OCI-LY7 (cell line): Measurements from ENCODE around the gene NRCAM. TPM values are rescaled to one million over a fixed set of nuclear protein-coding genes. Genes with fewer than 3 reads are reported as not detected.
A peak's percentile ranks its signal among the peaks of the same experiment; 100 is the strongest.

ENCODE experiments used
- BruUV-seq: library from RNA; stranded (reverse); fragments of 400-500 nt; replicated peaks from 2 replicates; lab custom pipeline; 2021; lab: Mats Ljungman, UMichigan
- CTCF ChIA-PET: fragments of 300-600 bp; sonication (Branson Sonifier 250); formaldehyde crosslinking; loops from one replicate; lab custom pipeline; 2022; ENCODE audit warnings: antibody characterized with exemption; ENCODE audit not compliant: unreplicated experiment; lab: Charles Lee
- POLR2A ChIA-PET: fragments of 300-600 bp; sonication (Branson Sonifier 250); formaldehyde crosslinking; loops from one replicate; lab custom pipeline; 2022; ENCODE audit warnings: antibody characterized with exemption; lab: Charles Lee
- DNase-seq: peaks from one replicate; pipeline ENCODE4 v3.0.0-alpha.2; 2015; ENCODE audit warnings: low spot score
- H2AFZ ChIP-seq: fragments of 200-600 bp; sonication (generic), shearing (Covaris generic); 2 replicates; pipeline ENCODE4 v1.6.1; 2014; ENCODE audit warnings: mild to moderate bottlenecking, antibody characterized with exemption, low read length, moderate library complexity
- H3K27ac ChIP-seq: fragments of 200-600 bp; sonication (generic); 2 replicates; pipeline ENCODE4 v1.5.1; 2014; ENCODE audit warnings: mixed run types, low read depth, mild to moderate bottlenecking, moderate library complexity, low read length, inconsistent platforms; ENCODE audit not compliant: poor library complexity, severe bottlenecking
- H3K36me3 ChIP-seq: fragments of 200-600 bp; sonication (generic); 2 replicates; pipeline ENCODE4 v1.6.1; 2014; ENCODE audit warnings: mild to moderate bottlenecking, antibody characterized with exemption, low read length, moderate library complexity, mixed read lengths; ENCODE audit not compliant: insufficient read depth
- H3K4me1 ChIP-seq: fragments of 200-600 bp; sonication (generic); 2 replicates; pipeline ENCODE4 v1.5.1; 2014; ENCODE audit warnings: mild to moderate bottlenecking, low read length; ENCODE audit not compliant: insufficient read depth, poor library complexity, severe bottlenecking
- H3K4me2 ChIP-seq: fragments of 200-600 bp; sonication (generic); 2 replicates; pipeline ENCODE4 v1.6.1; 2014; ENCODE audit warnings: mild to moderate bottlenecking, low read length
- H3K4me3 ChIP-seq: fragments of 200-600 bp; sonication (generic); 2 replicates; pipeline ENCODE4 v1.5.1; 2014; ENCODE audit warnings: mild to moderate bottlenecking, low read depth, low read length; ENCODE audit not compliant: poor library complexity, severe bottlenecking
- H3K79me2 ChIP-seq: fragments of 200-600 bp; sonication (generic); 2 replicates; pipeline ENCODE4 v1.6.1; 2016; ENCODE audit warnings: low read depth, mild to moderate bottlenecking, low read length, moderate library complexity, mixed read lengths; ENCODE audit not compliant: insufficient read depth
- H3K9me2 ChIP-seq: fragments of 200-600 bp; sonication (generic); 2 replicates; pipeline ENCODE4 v1.6.1; 2016; ENCODE audit warnings: mild to moderate bottlenecking, low read length, mixed read lengths; ENCODE audit not compliant: insufficient read depth
- H3K9me3 ChIP-seq: fragments of 200-600 bp; sonication (generic); 2 replicates; pipeline ENCODE4 v1.6.1; 2014; ENCODE audit warnings: mild to moderate bottlenecking, mixed run types, low read length, mixed read lengths
- H4K20me1 ChIP-seq: fragments of 200-600 bp; sonication (generic); 2 replicates; pipeline ENCODE4 v1.6.1; 2014; ENCODE audit warnings: mild to moderate bottlenecking, antibody characterized with exemption, low read length, moderate library complexity, mixed read lengths; ENCODE audit not compliant: insufficient read depth
- CTCF ChIP-seq: fragments of 200-600 bp; sonication (generic); conservative IDR thresholded peaks from 2 replicates; pipeline ENCODE4 v1.5.1; 2014; ENCODE audit warnings: mild to moderate bottlenecking, antibody characterized with exemption, low read length, moderate library complexity, mixed read lengths
- EZH2phosphoT487 ChIP-seq: fragments of 200-600 bp; sonication (generic); IDR thresholded peaks from 2 replicates; pipeline ENCODE4 v1.6.1; 2018; ENCODE audit warnings: low read depth, borderline replicate concordance, mild to moderate bottlenecking, mixed run types, antibody characterized with exemption, low read length, moderate library complexity, mixed read lengths
- intact Hi-C: fragments of 100-400 bp; cut with micrococcal nuclease; formaldehyde crosslinking; loops from one replicate; pipeline ENCODE4 v1.10.0; 2022; ENCODE audit not compliant: unreplicated experiment
- total RNA-seq, 2 experiments: library from RNA; depleted of rRNA in 1 of 2; stranded (reverse); fragments of >200 nt in 1 of 2; shearing (Covaris generic) in 1 of 2; gene quantifications; 2 replicates each; pipeline ENCODE4 v1.2.3, GENCODE V29; 2014 to 2022

NRCAM gene
- total RNA-seq, 2 experiments from 2014 or later, result not detected

GRCh38 chr7:108112683-108113082 lies 343.6 kb downstream of the NRCAM start:
- Histone ChIP-seq H3K4me2 (no peak overlapping the region), H4K20me1 (no peaks in the 10 kb centered on the region), H3K4me1 (no peaks in the 10 kb centered on the region), H3K4me3 (no peak overlapping the region), H3K27ac (no peak overlapping the region), H2AFZ (no peak overlapping the region), H3K36me3 (no peaks in the 10 kb centered on the region), H3K9me3 (no peaks in the 10 kb centered on the region), H3K79me2 (no peaks in the 10 kb centered on the region), H3K9me2 (no peaks in the 10 kb centered on the region)
- DNase-seq, result no peak
- no TSS peak for BruUV-seq
- POLR2A ChIA-PET, result no interaction called here
- TF ChIP-seq EZH2phosphoT487, result no peak
- no peak for TF ChIP-seq CTCF
- CTCF ChIA-PET, result no interaction called here
- intact Hi-C loops, result loop anchor here (5.0 kb wide), 1 partner anchor 35 kb away; no protein-coding TSS in a partner anchor

- no peaks in the 10 kb centered on the region for H3K4me1 ChIP-seq
- TF ChIP-seq EZH2phosphoT487, result no peak
- peak; percentile 69 for TF ChIP-seq CTCF
- H3K27ac ChIP-seq, result no peak overlapping the region
- H3K4me3 ChIP-seq, result no peak overlapping the region
- ChIA-PET CTCF (no interaction called here), POLR2A (no interaction called here)
- intact Hi-C loops, result no loop called here
- no peaks in the 10 kb centered on the region for H3K9me3 ChIP-seq
- H3K79me2 ChIP-seq, result no peaks in the 10 kb centered on the region
- H3K36me3 ChIP-seq, result no peaks in the 10 kb centered on the region
- H2AFZ ChIP-seq, result no peak overlapping the region
- H4K20me1 ChIP-seq, result no peaks in the 10 kb centered on the region
- no TSS peak for BruUV-seq
- H3K9me2 ChIP-seq, result no peaks in the 10 kb centered on the region
- peak; percentile 15 for DNase-seq
- H3K4me2 ChIP-seq, result no peak overlapping the region
These were observed 346.9 kb downstream of the NRCAM start for GRCh38 chr7:108109221-108109908.

- Histone ChIP-seq H3K9me3 (no peaks in the 10 kb centered on the region), H2AFZ (no peak overlapping the region), H3K79me2 (no peaks in the 10 kb centered on the region), H3K27ac (no peak overlapping the region), H3K36me3 (no peaks in the 10 kb centered on the region), H3K9me2 (no peaks in the 10 kb centered on the region), H4K20me1 (no peaks in the 10 kb centered on the region), H3K4me1 (no peaks in the 10 kb centered on the region), H3K4me2 (no peak overlapping the region), H3K4me3 (no peak overlapping the region)
- DNase-seq, result no peak
- intact Hi-C loops, result no loop called here
- BruUV-seq, result no TSS peak
- POLR2A ChIA-PET, result no interaction called here
- CTCF ChIA-PET, result no interaction called here
- no peak for TF ChIP-seq EZH2phosphoT487
- no peak for TF ChIP-seq CTCF
These were observed 348.1 kb downstream of the NRCAM start for GRCh38 chr7:108108131-108108530.
